ENCODE data around the gene CBFB.

Gene CBFB

GRCh38 chr16:67128417-67128816 is 99.5 kb downstream of the CBFB start:
- no peak overlapping the region for H3K4me3 ChIP-seq (ENCODE audit: low read depth, low read length)
- H3K27me3 ChIP-seq = no peaks in the 10 kb centered on the region
- DNase-seq = no peak
- no peaks in the 10 kb centered on the region for H3K4me1 ChIP-seq
- H3K36me3 ChIP-seq = peaks cover 25% of the 10 kb centered on the region
- TF ChIP-seq, protein P1, sequence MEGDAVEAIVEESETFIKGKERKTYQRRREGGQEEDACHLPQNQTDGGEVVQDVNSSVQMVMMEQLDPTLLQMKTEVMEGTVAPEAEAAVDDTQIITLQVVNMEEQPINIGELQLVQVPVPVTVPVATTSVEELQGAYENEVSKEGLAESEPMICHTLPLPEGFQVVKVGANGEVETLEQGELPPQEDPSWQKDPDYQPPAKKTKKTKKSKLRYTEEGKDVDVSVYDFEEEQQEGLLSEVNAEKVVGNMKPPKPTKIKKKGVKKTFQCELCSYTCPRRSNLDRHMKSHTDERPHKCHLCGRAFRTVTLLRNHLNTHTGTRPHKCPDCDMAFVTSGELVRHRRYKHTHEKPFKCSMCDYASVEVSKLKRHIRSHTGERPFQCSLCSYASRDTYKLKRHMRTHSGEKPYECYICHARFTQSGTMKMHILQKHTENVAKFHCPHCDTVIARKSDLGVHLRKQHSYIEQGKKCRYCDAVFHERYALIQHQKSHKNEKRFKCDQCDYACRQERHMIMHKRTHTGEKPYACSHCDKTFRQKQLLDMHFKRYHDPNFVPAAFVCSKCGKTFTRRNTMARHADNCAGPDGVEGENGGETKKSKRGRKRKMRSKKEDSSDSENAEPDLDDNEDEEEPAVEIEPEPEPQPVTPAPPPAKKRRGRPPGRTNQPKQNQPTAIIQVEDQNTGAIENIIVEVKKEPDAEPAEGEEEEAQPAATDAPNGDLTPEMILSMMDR (IDR thresholded peaks at IDR 0.05; ENCODE audit: low read depth, low read length) = no peak
- H3K9me3 ChIP-seq = no peaks in the 10 kb centered on the region

DNA sequence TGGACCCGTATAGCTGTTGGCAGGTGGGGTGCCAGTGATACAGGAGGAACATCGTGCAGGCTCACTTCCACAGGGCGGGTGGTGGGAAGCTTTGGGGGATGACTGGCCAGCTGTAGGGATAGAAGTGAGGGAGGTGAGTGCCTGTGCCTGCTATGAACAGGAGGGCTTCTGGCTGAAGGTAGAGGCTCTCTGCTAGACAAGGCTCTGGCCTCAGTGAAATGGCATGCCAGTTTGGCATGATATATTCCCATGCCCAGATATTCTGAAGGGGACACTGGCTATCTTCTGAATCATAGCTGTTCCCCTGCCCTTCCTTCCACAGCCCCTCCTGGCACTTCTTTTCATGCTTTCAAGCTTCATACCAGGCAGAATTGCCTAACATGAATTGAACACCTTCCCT is 99.9 kb downstream of the CBFB start:
- no peak for DNase-seq
- TF ChIP-seq, protein P1 (IDR thresholded peaks at IDR 0.05; ENCODE audit: low read depth, low read length) = no peak

GRCh38 chr16:67129422-67129821 is 100.5 kb downstream of the CBFB start:
- no peak for DNase-seq
- no peaks in the 10 kb centered on the region for H3K27me3 ChIP-seq
- H3K4me1 ChIP-seq = no peaks in the 10 kb centered on the region
- TF ChIP-seq, protein P1 (IDR thresholded peaks at IDR 0.05; ENCODE audit: low read depth, low read length) = no peak
- H3K9me3 ChIP-seq = no peaks in the 10 kb centered on the region
- H3K36me3 ChIP-seq = peaks cover 30% of the 10 kb centered on the region
- no peak overlapping the region for H3K4me3 ChIP-seq (ENCODE audit: low read depth, low read length)

More for the DNA sequence above, 99.9 kb downstream of the CBFB start:
- Histone ChIP-seq H3K4me1 (no peaks in the 10 kb centered on the region), H3K27me3 (no peaks in the 10 kb centered on the region), H3K4me3 (ENCODE audit: low read depth, low read length) (no peak overlapping the region), H3K36me3 (peaks cover 24% of the 10 kb centered on the region), H3K9me3 (no peaks in the 10 kb centered on the region)

DNA sequence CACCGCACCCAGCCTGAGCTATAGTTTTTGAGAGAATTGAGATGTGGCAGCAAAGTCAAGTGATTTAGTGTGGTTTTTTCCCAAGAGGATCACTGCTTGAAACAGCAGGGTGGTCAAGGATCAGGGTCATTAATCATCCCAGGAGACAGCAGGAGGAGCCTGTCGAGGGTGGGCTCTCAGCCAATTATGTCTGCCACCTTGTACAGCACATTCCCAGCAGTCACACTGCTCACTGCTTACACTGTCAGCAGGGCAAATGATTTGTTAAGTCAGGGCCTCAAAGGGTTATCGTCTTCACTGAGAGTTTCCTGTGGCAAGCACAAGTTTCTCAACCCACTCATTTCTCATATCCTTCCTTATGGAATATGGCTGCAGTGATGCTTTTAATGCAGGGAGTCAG is 108.7 kb downstream of the CBFB start:
- peaks cover 69% of the 10 kb centered on the region for H3K36me3 ChIP-seq
- no peak for DNase-seq
- no peaks in the 10 kb centered on the region for H3K9me3 ChIP-seq
- no peak overlapping the region for H3K4me3 ChIP-seq (ENCODE audit: low read depth, low read length)
- H3K4me1 ChIP-seq = no peaks in the 10 kb centered on the region
- TF ChIP-seq, protein P1 (IDR thresholded peaks at IDR 0.05; ENCODE audit: low read depth, low read length) = no peak
- H3K27me3 ChIP-seq = no peaks in the 10 kb centered on the region

- Histone ChIP-seq H3K9me3 (no peaks in the 10 kb centered on the region), H3K4me3 (ENCODE audit: low read depth, low read length) (no peak overlapping the region), H3K27me3 (no peaks in the 10 kb centered on the region), H3K36me3 (peaks cover 76% of the 10 kb centered on the region), H3K4me1 (no peaks in the 10 kb centered on the region)
- no peak for DNase-seq
- TF ChIP-seq, protein P1 (IDR thresholded peaks at IDR 0.05; ENCODE audit: low read depth, low read length) = no peak
Observed at GRCh38 chr16:67141391-67141790, 112.4 kb downstream of the CBFB start.

- H3K4me3 ChIP-seq (ENCODE audit: low read depth, low read length) = no peak overlapping the region
- DNase-seq = no peak
- peaks cover 80% of the 10 kb centered on the region for H3K36me3 ChIP-seq
- H3K4me1 ChIP-seq = no peaks in the 10 kb centered on the region
- H3K9me3 ChIP-seq = no peaks in the 10 kb centered on the region
- TF ChIP-seq, protein P1 (IDR thresholded peaks at IDR 0.05; ENCODE audit: low read depth, low read length) = no peak
- H3K27me3 ChIP-seq = no peaks in the 10 kb centered on the region
Observed at GRCh38 chr16:67142342-67142741, 113.4 kb downstream of the CBFB start.

Measured in BE2C (cell line).